Measurements from ENCODE around the gene PBX4. TPM values are rescaled to one million over a fixed set of nuclear protein-coding genes. Genes with fewer than 3 reads are reported as not detected.
A peak's percentile ranks its signal among the peaks of the same experiment; 100 is the strongest.

Gene PBX4
- total and polyA plus RNA-seq, 2 of the 8 experiments (the other 6 are each of a cell fraction or from before 2014, with no cell fraction given): 3.4 to 3.8 TPM

DNA sequence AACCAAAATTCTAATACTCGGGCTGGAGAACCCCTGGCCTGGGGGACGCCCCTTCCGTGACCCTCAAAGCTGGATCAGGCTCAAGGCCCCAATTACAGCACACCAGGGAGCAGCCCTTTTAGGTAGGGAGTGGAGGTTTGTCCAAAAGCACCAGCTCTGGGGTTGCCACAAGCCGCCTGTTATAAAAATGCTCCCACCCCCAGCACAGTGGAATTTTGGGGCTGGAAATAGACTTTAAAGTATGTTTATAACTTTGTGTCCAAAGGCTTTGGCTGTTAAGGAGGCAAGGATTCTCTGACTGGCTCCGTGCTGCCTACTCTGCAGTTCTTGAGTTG is 25.5 kb upstream of the PBX4 start:
- no peak for FAIRE-seq
- no peak overlapping the region for H4K5ac ChIP-seq (ENCODE audit: insufficient read length, low read depth, low read length)
- peak overlapping the region in 1 of 4 experiments; percentile 81; a peak in 4 of 8 replicates for H3K4me3 ChIP-seq (ENCODE audit: extremely low read depth in 1 of 4, insufficient read depth in 2 of 4, low read depth in 3 of 4, low read length in 4 of 4)
- H3K23me2 ChIP-seq (ENCODE audit: low read depth, low read length): peaks cover 4% of the 10 kb centered on the region; the same call in 1 of the 2 replicates
- POLR2A ChIA-PET (ENCODE audit: partially characterized antibody): interaction anchor here (0.7 to 2.5 kb wide), 17 partner anchors 9 to 114 kb away, joined by 3 to 13 read pairs (median 4); partner anchors contain the start of gene LPAR2
- no peak for DNase-seq (ENCODE audit: low read depth in 1 of 2, low spot score in 2 of 2)
- H3K4me1 ChIP-seq (replicated peaks in 1 of 4; ENCODE audit: control insufficient read depth in 3 of 4, insufficient read depth in 4 of 4, low read length in 3 of 4): peaks cover 0 to 3% (median 2%) of the 10 kb centered on the region in 4 experiments; a peak in 2 of 7 replicates
- H4K20me1 ChIP-seq (replicated peaks in 1 of 2; ENCODE audit: control insufficient read depth in 1 of 2, insufficient read depth in 2 of 2, low read length in 2 of 2): peaks cover 3 to 5% of the 10 kb centered on the region in 2 experiments
- no peak overlapping the region for H2BK15ac ChIP-seq (ENCODE audit: low read length)
- H2AFZ ChIP-seq (ENCODE audit: low read length): no peak overlapping the region
- H3K56ac ChIP-seq (replicated peaks; ENCODE audit: insufficient read length, low read depth, low read length): no peak overlapping the region
- no peak overlapping the region for H3K9ac ChIP-seq (replicated peaks in 1 of 4; ENCODE audit: extremely low read depth in 1 of 4, low read depth in 3 of 4, low read length in 3 of 4)
- H4K91ac ChIP-seq (replicated peaks; ENCODE audit: insufficient read length, low read length): no peak overlapping the region
- no peaks in the 10 kb centered on the region for H3K79me2 ChIP-seq (ENCODE audit: control insufficient read depth in 1 of 2, insufficient read depth in 2 of 2, low read length in 2 of 2)
- no peak overlapping the region for H3K18ac ChIP-seq (ENCODE audit: extremely low read depth, low read length)
- CTCF ChIA-PET (ENCODE audit: partially characterized antibody): interaction anchor here (0.7 to 3.1 kb wide), 23 partner anchors 10 to 247 kb away, joined by 3 to 44 read pairs (median 4); no protein-coding TSS in a partner anchor
- H2BK5ac ChIP-seq (ENCODE audit: low read depth, low read length): peak overlapping the region; percentile 71; the same call in 1 of the 2 replicates
- no peak overlapping the region for H2BK120ac ChIP-seq (replicated peaks; ENCODE audit: low read depth, low read length)
- peak overlapping the region; percentile 97; the same call in 1 of the 2 replicates for H4K8ac ChIP-seq (ENCODE audit: extremely low read depth, insufficient read depth, low read length)
- H3K23ac ChIP-seq (ENCODE audit: insufficient read length): no peak overlapping the region
- peaks cover 10 to 31% (median 23%) of the 10 kb centered on the region in 4 experiments for H3K36me3 ChIP-seq (ENCODE audit: control insufficient read depth in 2 of 4, insufficient read depth in 4 of 4, low read length in 3 of 4)
- H3K4me2 ChIP-seq (ENCODE audit: insufficient read depth in 1 of 2, low read depth in 2 of 2, low read length in 2 of 2): peak overlapping the region; percentile 72 to 85; a peak in 1 of 4 replicates
- no peaks in the 10 kb centered on the region for H3K27me3 ChIP-seq (replicated peaks in 1 of 4; ENCODE audit: control insufficient read depth in 3 of 4, extremely low read depth in 1 of 4, insufficient read depth in 3 of 4, low read length in 3 of 4)
- H2BK20ac ChIP-seq (ENCODE audit: low read length): no peak overlapping the region
- no peak overlapping the region for H3K14ac ChIP-seq (ENCODE audit: insufficient read length)
- no peak overlapping the region for H3K4ac ChIP-seq (replicated peaks; ENCODE audit: insufficient read length, low read depth, low read length)
- H3K9me3 ChIP-seq (ENCODE audit: insufficient read depth in 2 of 2, low read depth in 1 of 2, low read length in 1 of 2): no peaks in the 10 kb centered on the region
- 54% methylated on average over 5 of the region's 5 CpGs; no CpG with 5 or more reads in 1 of the 2 experiments for WGBS, 2 experiments (ENCODE audit: extremely low coverage in 1 of 2, insufficient coverage in 1 of 2, insufficient read length in 1 of 2, insufficient replicate concordance in 2 of 2, low coverage in 1 of 2, low lambda C conversion rate in 2 of 2, missing lambda C conversion rate in 1 of 2)
- 0 out of 2 replicates have a peak overlapping the region, but pooled peaks have one; percentile 17 for H2BK12ac ChIP-seq (ENCODE audit: low read depth, low read length)
- H3K27ac ChIP-seq (ENCODE audit: low read depth, low read length): no peak overlapping the region
- H3K79me1 ChIP-seq (ENCODE audit: low read depth, low read length): no peaks in the 10 kb centered on the region
- no peak overlapping the region for H2AK5ac ChIP-seq (ENCODE audit: low read depth, low read length)
- TF ChIP-seq CHD1 (IDR thresholded peaks at IDR 0.05; ENCODE audit: low read depth, low read length): no peak
- no peak for TF ChIP-seq BACH1 (IDR thresholded peaks at IDR 0.05; ENCODE audit: low read length)
- TF ChIP-seq CEBPB (IDR thresholded peaks at IDR 0.05; ENCODE audit: low read depth, low read length): no peak
- TF ChIP-seq JUND (IDR thresholded peaks at IDR 0.05; ENCODE audit: low read length): no peak
- TF ChIP-seq NRF1 (IDR thresholded peaks at IDR 0.05; ENCODE audit: low read depth, low read length): no peak
- TF ChIP-seq GABPA (IDR thresholded peaks at IDR 0.05; ENCODE audit: borderline replicate concordance, insufficient read depth, low read length): no peak
- TF ChIP-seq BCL11A (IDR thresholded peaks at IDR 0.05; ENCODE audit: low read depth in 2 of 2, low read length in 2 of 2): no peak
- no peak for TF ChIP-seq RFX5 (IDR thresholded peaks at IDR 0.05; ENCODE audit: borderline replicate concordance, low read depth, low read length)
- no peak for TF ChIP-seq SP4 (IDR thresholded peaks at IDR 0.05; ENCODE audit: low read length)
- no peak for TF ChIP-seq SP1 (IDR thresholded peaks at IDR 0.05; ENCODE audit: low read depth, low read length)
